H9 (cell line): Measurements from ENCODE around the gene MGAM2. TPM values are rescaled to one million over a fixed set of nuclear protein-coding genes. Genes with fewer than 3 reads are reported as not detected.

Source experiments
- DNase-seq: peaks from one replicate; pipeline ENCODE4 v3.0.0-alpha.2; 2017
- H2AFZ ChIP-seq: one replicate; pipeline ENCODE4 v1.6.1; 2013; ENCODE audit warnings: mild to moderate bottlenecking, low read length, control low read depth, moderate library complexity
- H2AK5ac ChIP-seq: 2 replicates; pipeline ENCODE4 v1.6.1; 2013; ENCODE audit warnings: low read length, control low read depth, mixed read lengths; ENCODE audit not compliant: insufficient read length
- H2BK120ac ChIP-seq: one replicate; pipeline ENCODE4 v1.6.1; 2013; ENCODE audit warnings: low read depth, mild to moderate bottlenecking, low read length, control low read depth, inconsistent platforms; ENCODE audit not compliant: poor library complexity, severe bottlenecking
- H2BK12ac ChIP-seq: 2 replicates; pipeline ENCODE4 v1.6.1; 2013; ENCODE audit warnings: low read length, control low read depth, mixed read lengths, low read depth; ENCODE audit not compliant: insufficient read length
- H2BK15ac ChIP-seq: 2 replicates; pipeline ENCODE4 v1.6.1; 2013; ENCODE audit warnings: low read depth, low read length, control low read depth
- H2BK20ac ChIP-seq: one replicate; pipeline ENCODE4 v1.6.1; 2013; ENCODE audit warnings: low read depth, mild to moderate bottlenecking, low read length, control low read depth, inconsistent platforms; ENCODE audit not compliant: poor library complexity, severe bottlenecking
- H2BK5ac ChIP-seq: 2 replicates; pipeline ENCODE4 v1.6.1; 2013; ENCODE audit warnings: low read length, control low read depth, mixed read lengths; ENCODE audit not compliant: insufficient read length
- H3K14ac ChIP-seq: 2 replicates; pipeline ENCODE4 v1.6.1; 2013; ENCODE audit warnings: low read length, control low read depth; ENCODE audit not compliant: insufficient read depth
- H3K18ac ChIP-seq: 2 replicates; pipeline ENCODE4 v1.6.1; 2013; ENCODE audit warnings: low read depth, mild to moderate bottlenecking, mixed read lengths, low read length, control low read depth; ENCODE audit not compliant: insufficient read length
- H3K23ac ChIP-seq: 2 replicates; pipeline ENCODE4 v1.6.1; 2013; ENCODE audit warnings: low read length, control low read depth, mixed read lengths, low read depth; ENCODE audit not compliant: insufficient read length
- H3K23me2 ChIP-seq: 2 replicates; pipeline ENCODE4 v1.6.1; 2013; ENCODE audit warnings: low read depth, mild to moderate bottlenecking, mixed read lengths, low read length, control low read depth; ENCODE audit not compliant: insufficient read length, poor library complexity, severe bottlenecking
- H3K27ac ChIP-seq: 2 replicates; pipeline ENCODE4 v1.5.1; 2013; ENCODE audit warnings: low read length, control low read depth, mixed read lengths, low read depth; ENCODE audit not compliant: insufficient read length
- H3K27me3 ChIP-seq: 2 replicates; pipeline ENCODE4 v1.6.1; 2013; ENCODE audit warnings: low read length, control low read depth, inconsistent platforms; ENCODE audit not compliant: insufficient read depth
- H3K4ac ChIP-seq: 2 replicates; pipeline ENCODE4 v1.6.1; 2013; ENCODE audit warnings: low read depth, mild to moderate bottlenecking, control low read depth, inconsistent platforms, low read length, moderate library complexity
- H3K4me1 ChIP-seq: 2 replicates; pipeline ENCODE4 v1.6.1; 2013; ENCODE audit warnings: low read length, control low read depth, inconsistent platforms; ENCODE audit not compliant: insufficient read depth
- H3K4me2 ChIP-seq: 2 replicates; pipeline ENCODE4 v1.6.1; 2013; ENCODE audit warnings: low read length, control low read depth, mixed read lengths; ENCODE audit not compliant: insufficient read length, insufficient read depth
- H3K56ac ChIP-seq: 2 replicates; pipeline ENCODE4 v1.6.1; 2013; ENCODE audit warnings: low read depth, mild to moderate bottlenecking, mixed read lengths, low read length, control low read depth; ENCODE audit not compliant: insufficient read length
- H3K79me1 ChIP-seq: 2 replicates; pipeline ENCODE4 v1.6.1; 2013; ENCODE audit warnings: low read depth, mild to moderate bottlenecking, moderate library complexity, low read length, control low read depth, inconsistent platforms; ENCODE audit not compliant: insufficient read depth, poor library complexity, severe bottlenecking
- H3K79me2 ChIP-seq: 2 replicates; pipeline ENCODE4 v1.6.1; 2013; ENCODE audit warnings: low read length, control low read depth, inconsistent platforms; ENCODE audit not compliant: insufficient read depth
- H3K9ac ChIP-seq: 2 replicates; pipeline ENCODE4 v1.6.1; 2013; ENCODE audit warnings: low read length, control low read depth, mixed read lengths; ENCODE audit not compliant: insufficient read length; ENCODE audit errors: extremely low read depth
- H3K9me3 ChIP-seq: one replicate; pipeline ENCODE4 v1.6.1; 2013; ENCODE audit warnings: low read depth, low read length, inconsistent platforms; ENCODE audit not compliant: control insufficient read depth
- H3T11ph ChIP-seq: one replicate; pipeline ENCODE4 v1.6.1; 2013; ENCODE audit warnings: mild to moderate bottlenecking, low read length, control low read depth, inconsistent platforms
- H4K20me1 ChIP-seq: one replicate; pipeline ENCODE4 v1.6.1; 2013; ENCODE audit not compliant: control insufficient read depth, insufficient read length, insufficient read depth
- H4K5ac ChIP-seq: 2 replicates; pipeline ENCODE4 v1.6.1; 2013; ENCODE audit warnings: low read depth, mild to moderate bottlenecking, mixed read lengths, low read length, control low read depth; ENCODE audit not compliant: insufficient read length
- H4K8ac ChIP-seq: replicated peaks from 2 replicates; pipeline ENCODE4 v1.6.1; 2013; ENCODE audit warnings: low read length, control low read depth, mixed read lengths, low read depth; ENCODE audit not compliant: insufficient read length
- H4K91ac ChIP-seq: 2 replicates; pipeline ENCODE4 v1.6.1; 2013; ENCODE audit warnings: low read depth, mild to moderate bottlenecking, moderate library complexity, mixed read lengths, low read length, control low read depth; ENCODE audit not compliant: insufficient read length
- H3K27ac Mint-ChIP-seq, 3 experiments: 2 replicates in 2 of 3; 3 replicates in 1 of 3; pipeline ENCODE4 v1.8.0; 2020 to 2021; ENCODE audit warnings: mixed read lengths in 3 of 3, mild to moderate bottlenecking in 1 of 3, moderate library complexity in 1 of 3
- H3K27me3 Mint-ChIP-seq: 2 replicates; pipeline ENCODE4 v1.8.0; 2021; ENCODE audit warnings: low read depth, mild to moderate bottlenecking, moderate library complexity, mixed read lengths
- H3K36me3 Mint-ChIP-seq, 3 experiments: 2 replicates in 2 of 3; 3 replicates in 1 of 3; pipeline ENCODE4 v1.8.0; 2020 to 2021; ENCODE audit warnings: low read depth in 3 of 3, mixed read lengths in 3 of 3; ENCODE audit not compliant: insufficient read depth in 1 of 3
- H3K4me1 Mint-ChIP-seq, 2 experiments: 2 replicates each; pipeline ENCODE4 v1.8.0; 2020; ENCODE audit warnings: mixed read lengths in 2 of 2
- H3K4me3 Mint-ChIP-seq, 2 experiments: 2 replicates in 1 of 2; 3 replicates in 1 of 2; pipeline ENCODE4 v1.8.0; 2020 to 2021; ENCODE audit warnings: mild to moderate bottlenecking in 2 of 2, mixed read lengths in 2 of 2, moderate library complexity in 1 of 2
- H3K9me3 Mint-ChIP-seq, 2 experiments: 2 replicates in 1 of 2; 3 replicates in 1 of 2; pipeline ENCODE4 v1.8.0; 2020; ENCODE audit warnings: mild to moderate bottlenecking in 2 of 2, mixed read lengths in 2 of 2, moderate library complexity in 1 of 2
- total RNA-seq: library from RNA; stranded (reverse); gene quantifications from 2 replicates; pipeline ENCODE4 v1.2.1, GENCODE V29; 2021
- TF ChIP-seq, protein P1 (sequence below): fragments of 200-600 bp; sonication (generic); conservative IDR thresholded peaks from 3 replicates; pipeline ENCODE4 v1.8.0; 2021; ENCODE audit warnings: antibody characterized with exemption, mild to moderate bottlenecking

MGAM2 gene
- total RNA-seq, 1 experiment from 2014 or later: not detected

DNA sequence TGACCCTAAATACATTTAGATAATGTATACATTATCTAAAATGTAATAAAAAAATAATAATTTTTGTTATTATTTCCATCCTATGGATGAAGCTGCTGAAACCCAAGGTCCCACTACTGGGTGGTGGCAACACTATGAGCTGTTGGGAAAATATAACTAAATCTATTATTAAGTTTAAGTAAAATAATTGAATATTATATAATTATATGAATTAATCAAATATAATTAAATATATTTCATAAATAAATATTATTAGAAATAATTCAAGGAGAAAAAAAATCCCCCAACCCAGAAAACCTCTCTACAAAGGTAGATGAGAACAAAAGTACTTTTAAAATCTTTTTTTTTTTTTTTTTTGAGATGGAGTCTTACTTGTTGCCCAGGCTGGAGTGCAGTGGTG, 138.4 kb downstream of the MGAM2 start:
- Histone ChIP-seq H3K23me2 (no peaks in the 10 kb centered on the region), H3K4ac (no peak overlapping the region), H3K79me2 (no peaks in the 10 kb centered on the region), H3K56ac (no peak overlapping the region), H3K18ac (no peak overlapping the region), H3K9me3 (no peaks in the 10 kb centered on the region), H2BK5ac (no peak overlapping the region), H3K27ac (no peak overlapping the region), H2BK120ac (no peak overlapping the region), H3K14ac (no peak overlapping the region), H2BK12ac (no peak overlapping the region), H4K5ac (no peak overlapping the region), H4K91ac (no peak overlapping the region), H2BK20ac (no peak overlapping the region), H4K20me1 (no peaks in the 10 kb centered on the region), H2AK5ac (no peak overlapping the region), H4K8ac (no peak overlapping the region), H3K9ac (no peak overlapping the region), H3K4me1 (no peaks in the 10 kb centered on the region; the same call in 1 of the 2 replicates), H3K23ac (no peak overlapping the region), H3K27me3 (no peaks in the 10 kb centered on the region), H3T11ph (no peak overlapping the region), H3K79me1 (no peaks in the 10 kb centered on the region), H2BK15ac (no peak overlapping the region), H2AFZ (no peak overlapping the region), H3K4me2 (no peak overlapping the region)
- Mint-ChIP-seq H3K4me3 (no peak overlapping the region), H3K4me1 (peaks cover 10 to 13% of the 10 kb centered on the region in 2 experiments; a peak in 2 of 4 replicates), H3K27me3 (no peaks in the 10 kb centered on the region; the same call in none of the 2 replicates), H3K9me3 (peaks cover 0 to 2% of the 10 kb centered on the region in 2 experiments; a peak in 1 of 5 replicates), H3K36me3 (no peaks in the 10 kb centered on the region), H3K27ac (no peak overlapping the region)
- DNase-seq: no peak
- TF ChIP-seq, protein P1, sequence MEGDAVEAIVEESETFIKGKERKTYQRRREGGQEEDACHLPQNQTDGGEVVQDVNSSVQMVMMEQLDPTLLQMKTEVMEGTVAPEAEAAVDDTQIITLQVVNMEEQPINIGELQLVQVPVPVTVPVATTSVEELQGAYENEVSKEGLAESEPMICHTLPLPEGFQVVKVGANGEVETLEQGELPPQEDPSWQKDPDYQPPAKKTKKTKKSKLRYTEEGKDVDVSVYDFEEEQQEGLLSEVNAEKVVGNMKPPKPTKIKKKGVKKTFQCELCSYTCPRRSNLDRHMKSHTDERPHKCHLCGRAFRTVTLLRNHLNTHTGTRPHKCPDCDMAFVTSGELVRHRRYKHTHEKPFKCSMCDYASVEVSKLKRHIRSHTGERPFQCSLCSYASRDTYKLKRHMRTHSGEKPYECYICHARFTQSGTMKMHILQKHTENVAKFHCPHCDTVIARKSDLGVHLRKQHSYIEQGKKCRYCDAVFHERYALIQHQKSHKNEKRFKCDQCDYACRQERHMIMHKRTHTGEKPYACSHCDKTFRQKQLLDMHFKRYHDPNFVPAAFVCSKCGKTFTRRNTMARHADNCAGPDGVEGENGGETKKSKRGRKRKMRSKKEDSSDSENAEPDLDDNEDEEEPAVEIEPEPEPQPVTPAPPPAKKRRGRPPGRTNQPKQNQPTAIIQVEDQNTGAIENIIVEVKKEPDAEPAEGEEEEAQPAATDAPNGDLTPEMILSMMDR: no peak
